ENCODE data around the gene E4F1. TPM values are rescaled to one million over a fixed set of nuclear protein-coding genes. Genes with fewer than 3 reads are reported as not detected.
"Not testable (repeated sequence)": the region's sequence is repeated elsewhere in the genome, so short reads cannot be mapped to it uniquely, and the experiment has no call there.

The E4F1 gene
- polyA plus RNA-seq, 1 donor: 14.3 TPM

GRCh38 chr16:2190002-2190658 is 33.3 kb upstream of the E4F1 start:
- no peak for DNase-seq (ENCODE audit: low read depth)

GRCh38 chr16:2190659-2191445 is 32.5 kb upstream of the E4F1 start:
- no peak for DNase-seq (ENCODE audit: low read depth)

GRCh38 chr16:2191446-2191706 is 32.0 kb upstream of the E4F1 start:
- no peak for DNase-seq (ENCODE audit: low read depth)

- no peak for DNase-seq (ENCODE audit: low read depth)
These were observed 29.1 kb upstream of the E4F1 start for GRCh38 chr16:2194166-2194834.

- DNase-seq (ENCODE audit: low read depth): no peak
These were observed 28.5 kb upstream of the E4F1 start for GRCh38 chr16:2194852-2195321.

GRCh38 chr16:2195322-2196161 is 27.8 kb upstream of the E4F1 start:
- DNase-seq (ENCODE audit: low read depth): no peak

GRCh38 chr16:2196162-2196980 is 27.0 kb upstream of the E4F1 start, which contains the start of gene CASKIN1:
Gene CASKIN1, minus strand, starts transcription at chr16:2196605. Its CDS starts 173 bp downstream, at chr16:2196432.
- DNase-seq (ENCODE audit: low read depth): no peak

GRCh38 chr16:2196981-2197511 is 26.3 kb upstream of the E4F1 start:
- no peak for DNase-seq (ENCODE audit: low read depth)

GRCh38 chr16:2197765-2198164 is 25.6 kb upstream of the E4F1 start:
- no peak for DNase-seq (ENCODE audit: low read depth)

- no peak for DNase-seq (ENCODE audit: low read depth)
These were observed 25.1 kb upstream of the E4F1 start for GRCh38 chr16:2198283-2198682.

GRCh38 chr16:2199095-2199494 is 24.3 kb upstream of the E4F1 start:
- no peak for DNase-seq (ENCODE audit: low read depth)

- no peak for DNase-seq (ENCODE audit: low read depth)
These were observed 23.7 kb upstream of the E4F1 start for GRCh38 chr16:2199621-2200139.

GRCh38 chr16:2200313-2200712 is 23.1 kb upstream of the E4F1 start:
- no peak for DNase-seq (ENCODE audit: low read depth)

GRCh38 chr16:2203119-2203688 is 20.2 kb upstream of the E4F1 start:
- DNase-seq (ENCODE audit: low read depth): not testable (repeated sequence)

GRCh38 chr16:2204416-2205103 is 18.8 kb upstream of the E4F1 start:
- no peak for DNase-seq (ENCODE audit: low read depth)

- DNase-seq (ENCODE audit: low read depth): peak; percentile 67
These were observed 18.1 kb upstream of the E4F1 start, which contains the start of gene MLST8 for GRCh38 chr16:2205104-2205966. Gene MLST8, plus strand, starts transcription at chr16:2205454. Its CDS starts 632 bp downstream, at chr16:2206086.

GRCh38 chr16:2205967-2206313 is 17.5 kb upstream of the E4F1 start:
- no peak for DNase-seq (ENCODE audit: low read depth)

- DNase-seq (ENCODE audit: low read depth): no peak
These were observed 17.0 kb upstream of the E4F1 start for GRCh38 chr16:2206420-2206779.
